ENCODE measurements around the gene DIP2C. TPM values are rescaled to one million over a fixed set of nuclear protein-coding genes. Genes with fewer than 3 reads are reported as not detected.
"Not testable (repeated sequence)": the region's sequence is repeated elsewhere in the genome, so short reads cannot be mapped to it uniquely, and the experiment has no call there.

Gene DIP2C
- total RNA-seq, 1 donor from 2014 or later, result 30.8 TPM

GRCh38 chr10:653991-654646 lies 35.3 kb downstream of the DIP2C start:
- Histone ChIP-seq H3K9me3 (replicated peaks) (no peaks in the 10 kb centered on the region), H3K27ac (replicated peaks) (no peak overlapping the region), H3K4me1 (peaks cover 68% of the 10 kb centered on the region), H3K4me3 (peak overlapping the region; percentile 17), H3K36me3 (no peaks in the 10 kb centered on the region), H3K27me3 (ENCODE audit: low read depth) (no peaks in the 10 kb centered on the region)
- TF ChIP-seq CTCF (IDR thresholded peaks at IDR 0.05; ENCODE audit: borderline replicate concordance), result no peak
- no peak for DNase-seq
- intact Hi-C loops (cut with micrococcal nuclease), result no loop called here

- H3K27me3 ChIP-seq (ENCODE audit: low read depth); intact Hi-C loops (cut with micrococcal nuclease); DNase-seq; H3K4me3 ChIP-seq; H3K27ac ChIP-seq (replicated peaks); H3K36me3 ChIP-seq; H3K9me3 ChIP-seq (replicated peaks): not testable (repeated sequence)
- peaks cover 59% of the 10 kb centered on the region for H3K4me1 ChIP-seq
These were observed 36.5 kb downstream of the DIP2C start for GRCh38 chr10:652832-653459.

- no peak for DNase-seq
- H3K9me3 ChIP-seq (replicated peaks), result no peaks in the 10 kb centered on the region
- no peaks in the 10 kb centered on the region for H3K27me3 ChIP-seq (ENCODE audit: low read depth)
- no peak overlapping the region for H3K27ac ChIP-seq (replicated peaks)
- intact Hi-C loops (cut with micrococcal nuclease), result no loop called here
- TF ChIP-seq CTCF (IDR thresholded peaks at IDR 0.05; ENCODE audit: borderline replicate concordance), result no peak
- no peaks in the 10 kb centered on the region for H3K36me3 ChIP-seq
- H3K4me3 ChIP-seq, result no peak overlapping the region
- peaks cover 59% of the 10 kb centered on the region for H3K4me1 ChIP-seq
These were observed 37.2 kb downstream of the DIP2C start for GRCh38 chr10:652233-652632.

- Histone ChIP-seq H3K4me3 (peak overlapping the region; percentile 52), H3K36me3 (no peaks in the 10 kb centered on the region), H3K27ac (replicated peaks) (peak overlapping the region; percentile 20), H3K27me3 (ENCODE audit: low read depth) (no peaks in the 10 kb centered on the region), H3K9me3 (replicated peaks) (no peaks in the 10 kb centered on the region), H3K4me1 (peaks cover 59% of the 10 kb centered on the region)
- no peak for DNase-seq
- no peak for TF ChIP-seq CTCF (IDR thresholded peaks at IDR 0.05; ENCODE audit: borderline replicate concordance)
- intact Hi-C loops (cut with micrococcal nuclease), result no loop called here
These were observed 37.8 kb downstream of the DIP2C start for GRCh38 chr10:651692-652091.

- intact Hi-C loops (cut with micrococcal nuclease), result no loop called here
- no peak for TF ChIP-seq CTCF (IDR thresholded peaks at IDR 0.05; ENCODE audit: borderline replicate concordance)
- no peaks in the 10 kb centered on the region for H3K27me3 ChIP-seq (ENCODE audit: low read depth)
- peak overlapping the region; percentile 60 for H3K27ac ChIP-seq (replicated peaks)
- H3K4me3 ChIP-seq, result peak overlapping the region; percentile 52
- no peaks in the 10 kb centered on the region for H3K36me3 ChIP-seq
- H3K4me1 ChIP-seq, result peaks cover 59% of the 10 kb centered on the region
- no peak for DNase-seq
- H3K9me3 ChIP-seq (replicated peaks), result no peaks in the 10 kb centered on the region
These were observed 38.4 kb downstream of the DIP2C start for GRCh38 chr10:650886-651615.

- Histone ChIP-seq H3K9me3 (replicated peaks) (peaks cover 6% of the 10 kb centered on the region), H3K27ac (replicated peaks) (peak overlapping the region; percentile 60), H3K27me3 (ENCODE audit: low read depth) (no peaks in the 10 kb centered on the region), H3K4me1 (peaks cover 59% of the 10 kb centered on the region), H3K36me3 (no peaks in the 10 kb centered on the region), H3K4me3 (peak overlapping the region; percentile 52)
- DNase-seq, result no peak
- no peak for TF ChIP-seq CTCF (IDR thresholded peaks at IDR 0.05; ENCODE audit: borderline replicate concordance)
- intact Hi-C loops (cut with micrococcal nuclease), result no loop called here
These were observed 39.0 kb downstream of the DIP2C start for GRCh38 chr10:650441-650851.
